AG04449 (cell line): ENCODE data around the gene FSCN2.
"Not testable (repeated sequence)": the region's sequence is repeated elsewhere in the genome, so short reads cannot be mapped to it uniquely, and the experiment has no call there.

ENCODE experiments used
- CTCF ChIA-PET: fragments of 350-600 bp; formaldehyde crosslinking; extraction: SDS; loops from one replicate; lab custom pipeline; 2021; ENCODE audit warnings: antibody characterized with exemption; lab: Yijun Ruan, JAX
- POLR2A ChIA-PET: fragments of 400-600, 350-600 bp; formaldehyde crosslinking; extraction: SDS; loops from one replicate; lab custom pipeline; 2020; ENCODE audit warnings: antibody characterized with exemption, inconsistent platforms; lab: Yijun Ruan, JAX
- DNase-seq: peaks from one replicate; pipeline ENCODE4 v3.0.0-alpha.2; 2010; ENCODE audit warnings: low read depth, low spot score
- H3K4me3 ChIP-seq: 2 replicates; pipeline ENCODE4 v1.5.1; 2011; ENCODE audit warnings: low read depth, mild to moderate bottlenecking, control low read depth, low read length
- CTCF ChIP-seq: IDR thresholded peaks from one replicate; pipeline ENCODE4 v1.5.1; 2011; ENCODE audit warnings: mild to moderate bottlenecking, moderate library complexity, low read length, control low read depth, inconsistent platforms; ENCODE audit not compliant: insufficient read depth; ENCODE audit errors: missing control alignments

FSCN2 gene

GRCh38 chr17:81583589-81584342 is 55.6 kb downstream of the FSCN2 start:
- POLR2A ChIA-PET: no interaction called here
- H3K4me3 ChIP-seq: no peak overlapping the region
- TF ChIP-seq CTCF: no peak
- DNase-seq: no peak
- CTCF ChIA-PET: interaction anchor here (2.3 to 9.1 kb wide), 2 partner anchors 17 to 18 kb away, joined by 7 to 90 read pairs; no protein-coding TSS in a partner anchor

GRCh38 chr17:81584771-81585170 is 56.6 kb downstream of the FSCN2 start:
- CTCF ChIA-PET: interaction anchor here (9.1 kb wide), 1 partner anchor 17 kb away, joined by 90 read pairs; no protein-coding TSS in a partner anchor
- POLR2A ChIA-PET: interaction anchor here (0.6 kb wide), 1 partner anchor 23 kb away, joined by 3 read pairs; no protein-coding TSS in a partner anchor
- DNase-seq, H3K4me3 ChIP-seq: not testable (repeated sequence)

GRCh38 chr17:81586096-81586495 is 57.9 kb downstream of the FSCN2 start:
- ChIA-PET CTCF (interaction anchor here (0.7 to 7.0 kb wide), 4 partner anchors 9 to 14 kb away, joined by 3 to 37 read pairs (median 4); no protein-coding TSS in a partner anchor), POLR2A (interaction anchor here (0.8 kb wide), 1 partner anchor 20 kb away, joined by 3 read pairs; no protein-coding TSS in a partner anchor)
- DNase-seq: no peak
- no peak for TF ChIP-seq CTCF
- H3K4me3 ChIP-seq: no peak overlapping the region
